Activated CD8-positive, alpha-beta T cell treated with anti-CD3 and anti-CD28 coated beads for 36 hours (primary cell): Measurements from ENCODE around the gene ANGPTL4. TPM values are rescaled to one million over a fixed set of nuclear protein-coding genes. Genes with fewer than 3 reads are reported as not detected.
A peak's percentile ranks its signal among the peaks of the same experiment; 100 is the strongest.

Source experiments
- ATAC-seq: fragments of 200-7000 bp; cut with Tn5 transposase; one replicate; pipeline ENCODE4 v1.10.0; 2021; ENCODE audit warnings: mild to moderate bottlenecking, moderate library complexity
- CTCF ChIA-PET: fragments of 350-600 bp; sonication (Branson Sonifier 250); formaldehyde crosslinking; loops from one replicate; lab custom pipeline; 2021; ENCODE audit warnings: antibody characterized with exemption; lab: Charles Lee
- POLR2A ChIA-PET: fragments of 350-600 bp; sonication (Branson Sonifier 250); formaldehyde crosslinking; loops from one replicate; lab custom pipeline; 2021; ENCODE audit warnings: antibody characterized with exemption; lab: Charles Lee
- DNase-seq: peaks from one replicate; pipeline ENCODE4 v3.0.0-alpha.2; 2020
- H3K27ac Mint-ChIP-seq: one replicate; pipeline ENCODE4 v1.8.0; 2021; ENCODE audit warnings: mild to moderate bottlenecking, mixed read lengths
- H3K27me3 Mint-ChIP-seq: one replicate; pipeline ENCODE4 v1.8.0; 2021; ENCODE audit warnings: mixed read lengths
- H3K36me3 Mint-ChIP-seq: one replicate; pipeline ENCODE4 v1.8.0; 2021; ENCODE audit warnings: low read depth, mixed read lengths
- H3K4me1 Mint-ChIP-seq: one replicate; pipeline ENCODE4 v1.8.0; 2021; ENCODE audit warnings: low read depth, mixed read lengths
- H3K4me3 Mint-ChIP-seq: one replicate; pipeline ENCODE4 v1.8.0; 2021; ENCODE audit warnings: mild to moderate bottlenecking, moderate library complexity, mixed read lengths
- H3K9me3 Mint-ChIP-seq: one replicate; pipeline ENCODE4 v1.8.0; 2021; ENCODE audit warnings: mixed read lengths
- CTCF ChIP-seq: fragments of 200-600 bp; IDR thresholded peaks from one replicate; pipeline ENCODE4 v1.8.0; 2022; ENCODE audit warnings: antibody characterized with exemption, mild to moderate bottlenecking
- intact Hi-C: fragments of 100-400 bp; cut with micrococcal nuclease; formaldehyde crosslinking; loops from one replicate; pipeline ENCODE4 v1.10.0; 2022
- total RNA-seq, 2 experiments: library from RNA; stranded (reverse); gene quantifications; one replicate each; pipeline ENCODE4 v1.2.3, GENCODE V29; 2021

The ANGPTL4 gene
- total RNA-seq, 2 experiments from 2014 or later = 26.8 to 27.8 TPM

- H3K9me3 Mint-ChIP-seq = peaks cover 2% of the 10 kb centered on the region
- DNase-seq (no peak), ATAC-seq (peak; percentile 70)
- ChIA-PET POLR2A (interaction anchor here (1.3 to 1.5 kb wide), 2 partner anchors 7 to 75 kb away, joined by 3 to 4 read pairs; no protein-coding TSS in a partner anchor), CTCF (interaction anchor here (1.3 to 5.7 kb wide), 11 partner anchors 10 to 224 kb away, joined by 3 to 67 read pairs (median 37); partner anchors contain the start of genes ANGPTL4, KANK3, MARCHF2 and MYO1F)
- intact Hi-C loops = no loop called here
- H3K36me3 Mint-ChIP-seq = no peaks in the 10 kb centered on the region
- H3K27ac Mint-ChIP-seq = no peak overlapping the region
- no peak for TF ChIP-seq CTCF
- peaks cover 11% of the 10 kb centered on the region for H3K27me3 Mint-ChIP-seq
- no peak overlapping the region for H3K4me3 Mint-ChIP-seq
- H3K4me1 Mint-ChIP-seq = peaks cover 10% of the 10 kb centered on the region
Measured at GRCh38 chr19:8355631-8356402, 8.1 kb upstream of the ANGPTL4 start.

GRCh38 chr19:8357007-8357521 is 6.9 kb upstream of the ANGPTL4 start:
- Mint-ChIP-seq H3K27me3 (peaks cover 9% of the 10 kb centered on the region), H3K36me3 (no peaks in the 10 kb centered on the region), H3K27ac (no peak overlapping the region), H3K9me3 (peaks cover 2% of the 10 kb centered on the region), H3K4me3 (no peak overlapping the region), H3K4me1 (peaks cover 15% of the 10 kb centered on the region)
- POLR2A ChIA-PET = no interaction called here
- CTCF ChIA-PET = interaction anchor here (1.0 kb wide), 1 partner anchor 22 kb away, joined by 3 read pairs; no protein-coding TSS in a partner anchor
- intact Hi-C loops = no loop called here
- no peak for TF ChIP-seq CTCF
- ATAC-seq = no peak
- DNase-seq = no peak

DNA sequence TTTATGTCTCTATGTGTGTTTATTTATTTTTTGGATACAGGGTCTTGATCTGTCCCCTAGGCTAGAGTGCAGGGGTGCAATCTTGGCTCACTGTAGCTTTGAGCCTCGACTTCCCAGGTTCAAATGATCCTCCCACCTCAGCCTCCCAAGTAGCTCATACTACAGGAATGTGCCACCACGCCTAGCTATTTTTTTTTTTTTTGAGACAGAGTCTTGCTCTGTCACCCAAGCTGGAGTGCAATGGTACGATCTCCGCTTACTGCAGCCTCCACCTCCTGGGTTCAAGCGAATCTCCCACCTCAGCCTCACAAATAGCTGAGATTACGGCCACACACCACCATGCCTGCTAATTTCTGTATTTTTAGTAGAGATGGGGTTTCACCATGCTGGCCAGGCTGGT is 5.0 kb upstream of the ANGPTL4 start:
- H3K27me3 Mint-ChIP-seq = peaks cover 18% of the 10 kb centered on the region
- peaks cover 2% of the 10 kb centered on the region for H3K9me3 Mint-ChIP-seq
- POLR2A ChIA-PET = no interaction called here
- H3K4me3 Mint-ChIP-seq = no peak overlapping the region
- ATAC-seq (no peak), DNase-seq (no peak)
- CTCF ChIA-PET = interaction anchor here (0.7 kb wide), 1 partner anchor 220 kb away, joined by 3 read pairs; no protein-coding TSS in a partner anchor
- no peak for TF ChIP-seq CTCF
- no peaks in the 10 kb centered on the region for H3K36me3 Mint-ChIP-seq
- H3K27ac Mint-ChIP-seq = no peak overlapping the region
- intact Hi-C loops = no loop called here
- peaks cover 29% of the 10 kb centered on the region for H3K4me1 Mint-ChIP-seq

DNA sequence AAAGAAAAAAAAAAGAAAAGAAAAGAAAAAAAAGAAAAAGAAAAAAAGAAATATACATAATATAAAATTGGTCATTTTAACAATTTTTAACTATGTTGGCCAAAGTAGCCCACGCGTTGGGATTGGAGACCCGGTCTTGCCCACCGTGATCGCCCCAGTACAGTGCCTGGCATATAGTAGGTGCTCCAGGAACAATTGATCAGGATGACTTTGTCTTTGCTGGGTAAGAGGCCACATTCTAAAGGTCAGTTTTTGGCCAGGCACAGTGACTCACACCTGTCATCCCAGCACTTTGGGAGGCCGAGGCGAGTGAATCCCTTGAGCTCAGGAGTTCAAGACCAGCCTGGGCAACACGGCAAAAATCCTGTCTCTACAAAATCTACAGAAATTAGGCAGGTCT is 3.8 kb upstream of the ANGPTL4 start:
- peaks cover 31% of the 10 kb centered on the region for H3K4me1 Mint-ChIP-seq
- no peak for TF ChIP-seq CTCF
- ATAC-seq (no peak), DNase-seq (no peak)
- no peak overlapping the region for H3K4me3 Mint-ChIP-seq
- CTCF ChIA-PET = interaction anchor here (1.1 kb wide), 1 partner anchor 218 kb away, joined by 3 read pairs; no protein-coding TSS in a partner anchor
- no peak overlapping the region for H3K27ac Mint-ChIP-seq
- POLR2A ChIA-PET = no interaction called here
- H3K36me3 Mint-ChIP-seq = no peaks in the 10 kb centered on the region
- H3K27me3 Mint-ChIP-seq = peaks cover 20% of the 10 kb centered on the region
- peaks cover 2% of the 10 kb centered on the region for H3K9me3 Mint-ChIP-seq
- intact Hi-C loops = no loop called here
